SW 1271 (cell line): ENCODE data around the gene GSTCD.

Source experiments
- DNase-seq, 2 experiments: peaks; one replicate each; lab custom pipeline; 2025; lab: John Stamatoyannopoulos, UW

GSTCD gene

DNA sequence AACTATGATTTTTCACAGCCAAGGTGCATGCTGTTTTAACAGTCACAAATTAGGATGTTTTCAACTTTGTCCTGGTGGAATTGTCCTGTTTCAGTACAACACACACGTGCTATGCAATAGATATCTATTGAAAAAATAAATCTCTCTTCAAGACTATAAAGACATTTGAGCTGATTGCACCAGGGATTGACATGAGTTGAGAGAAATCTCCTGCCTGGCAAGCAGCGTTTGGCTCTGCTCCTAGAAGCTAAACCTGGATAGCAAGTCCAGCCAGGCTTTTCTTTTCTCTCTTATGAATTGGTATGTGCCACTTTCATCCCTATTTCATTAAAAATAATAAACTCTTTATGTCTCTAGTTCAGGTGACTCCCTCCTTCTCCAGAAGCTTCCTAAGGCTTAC is 170.1 kb downstream of the GSTCD start:
- no peak for DNase-seq

DNA sequence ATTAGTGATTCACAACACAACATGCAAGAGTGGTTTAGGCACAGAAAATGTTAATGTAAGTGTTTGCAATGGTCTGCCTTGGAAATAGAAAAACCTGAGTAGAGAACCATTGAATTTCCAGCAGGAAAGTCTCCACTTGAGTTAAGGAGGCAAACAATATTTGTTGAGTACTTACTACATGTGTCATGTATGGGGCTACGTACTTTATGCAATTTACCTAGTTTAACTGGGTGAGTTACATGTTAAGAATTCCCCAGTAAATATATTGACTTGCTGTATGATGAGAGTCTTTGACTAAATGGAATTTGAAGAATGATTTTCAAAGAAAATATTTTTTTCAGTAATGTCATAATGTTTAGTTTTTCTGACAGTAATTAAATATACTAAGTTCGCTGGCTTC is 178.9 kb downstream of the GSTCD start:
- DNase-seq: no peak

DNA sequence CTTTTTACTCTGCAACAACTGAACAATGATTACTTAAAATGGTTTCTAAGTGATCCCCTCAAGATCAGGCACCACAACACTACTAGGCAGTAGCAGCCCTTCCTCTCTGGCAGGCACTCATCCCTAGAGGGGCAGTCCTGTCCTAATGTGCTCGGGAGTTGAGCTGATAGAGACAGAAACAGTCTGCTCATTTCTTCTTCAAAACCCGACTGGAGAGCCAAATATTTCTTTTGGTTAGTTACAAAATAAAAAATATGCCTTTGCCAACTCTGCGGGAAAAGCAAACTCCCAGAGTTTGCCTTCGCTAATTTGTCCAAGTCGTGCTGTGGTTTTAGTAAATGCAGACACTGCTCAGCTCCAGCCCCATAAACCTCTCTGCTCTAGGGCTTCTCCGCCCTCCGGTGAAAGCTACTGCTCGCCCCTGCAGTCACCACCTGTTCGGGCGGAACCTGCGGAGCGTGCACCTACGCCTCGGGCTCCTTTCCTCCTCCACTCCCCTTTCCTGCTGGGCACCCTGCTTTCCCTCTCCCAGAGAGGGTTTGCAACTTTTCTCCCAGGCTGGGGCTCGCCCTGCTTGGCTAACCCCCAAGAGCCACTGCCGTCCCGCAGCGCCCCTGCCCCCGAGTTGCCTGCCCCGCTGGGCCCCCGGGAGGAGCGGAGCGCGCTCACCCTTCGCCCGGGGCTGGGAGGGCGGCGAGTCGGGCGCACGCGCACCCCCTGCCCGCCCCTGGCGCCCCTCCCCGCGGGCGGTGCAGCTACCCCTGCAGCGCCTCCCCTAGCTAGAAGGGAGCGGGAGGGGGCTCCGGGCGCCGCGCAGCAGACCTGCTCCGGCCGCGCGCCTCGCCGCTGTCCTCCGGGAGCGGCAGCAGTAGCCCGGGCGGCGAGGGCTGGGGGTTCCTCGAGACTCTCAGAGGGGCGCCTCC is 186.3 kb downstream of the GSTCD start, which contains the start of gene NPNT:
NPNT (plus strand) TSS at position 812 of the 923 bp plus-strand sequence. CDS start 182 bp downstream, outside the sequence.
- no peak for DNase-seq

DNA sequence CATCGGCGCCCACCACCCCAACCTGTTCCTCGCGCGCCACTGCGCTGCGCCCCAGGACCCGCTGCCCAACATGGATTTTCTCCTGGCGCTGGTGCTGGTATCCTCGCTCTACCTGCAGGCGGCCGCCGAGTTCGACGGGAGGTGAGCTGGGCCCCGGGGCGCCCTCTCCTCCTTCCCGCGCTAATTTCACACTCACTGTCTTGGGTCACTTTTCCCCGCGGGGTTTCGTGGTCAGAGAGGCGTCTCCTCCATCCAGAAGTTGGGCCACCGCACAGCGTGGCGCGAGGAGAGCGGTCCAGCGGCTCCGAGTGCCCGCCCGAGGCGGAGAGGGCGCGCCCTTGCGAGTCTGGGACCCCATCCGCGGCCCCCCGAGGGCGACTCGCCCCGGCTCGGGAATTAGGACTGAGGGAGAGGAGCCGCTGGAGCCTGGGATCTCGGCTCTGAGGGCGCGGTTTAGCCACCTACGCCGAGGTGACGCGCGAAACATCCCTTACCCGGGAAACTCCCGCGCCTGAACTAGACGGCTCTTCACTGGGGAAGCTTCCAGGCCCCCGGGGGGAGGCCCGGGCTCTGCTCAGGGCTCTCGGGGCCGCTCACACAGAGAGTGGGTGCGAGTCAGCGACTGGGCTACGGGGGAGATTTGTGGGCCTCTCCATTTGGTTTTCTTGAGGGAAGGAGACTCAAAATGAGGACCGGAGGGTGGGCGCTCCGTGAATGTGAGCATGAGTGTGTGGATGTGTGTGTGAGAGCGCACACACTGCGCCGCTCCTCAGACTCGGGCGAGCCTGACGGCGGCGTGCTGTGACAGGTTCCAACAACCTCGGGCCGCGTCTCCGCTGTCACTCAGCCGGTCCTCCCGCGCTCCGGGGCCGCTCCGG is 187.2 kb downstream of the GSTCD start:
- DNase-seq: no peak

DNA sequence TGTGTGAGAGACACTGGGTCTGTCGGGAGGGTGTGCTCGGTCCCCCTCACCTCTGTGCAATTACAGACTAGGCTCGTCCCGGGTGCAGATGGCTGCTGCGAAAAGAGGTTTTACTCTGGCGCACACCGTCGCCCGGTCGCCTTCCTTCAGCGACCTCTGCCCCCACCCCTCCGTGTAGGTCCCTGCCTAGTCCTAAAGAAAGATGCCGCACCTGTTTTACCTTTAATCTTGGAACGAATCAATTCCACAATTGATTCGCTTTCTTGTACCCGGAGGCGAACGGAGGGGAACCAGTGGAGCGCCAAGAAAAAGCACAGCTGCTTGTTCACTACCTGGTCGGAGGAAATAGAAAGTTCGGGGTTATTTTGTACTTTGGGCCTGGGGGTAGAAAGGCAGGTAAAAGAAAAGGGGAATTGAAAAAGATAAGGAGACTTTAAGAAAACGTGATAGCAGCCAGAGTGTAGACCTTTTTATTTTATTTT is 187.9 kb downstream of the GSTCD start:
- DNase-seq: no peak
